ENCODE data around the gene TUBG1. TPM values are rescaled to one million over a fixed set of nuclear protein-coding genes. Genes with fewer than 3 reads are reported as not detected.
A peak's percentile ranks its signal among the peaks of the same experiment; 100 is the strongest.
"Not testable (repeated sequence)": the region's sequence is repeated elsewhere in the genome, so short reads cannot be mapped to it uniquely, and the experiment has no call there.

TUBG1 gene
- total RNA-seq, 2 donors from 2014 or later: 28.8 to 55.9 TPM

GRCh38 chr17:42598905-42599304 is 10.6 kb upstream of the TUBG1 start:
- Histone ChIP-seq H3K4me3 (no peak overlapping the region), H3K27ac (no peak overlapping the region), H3K36me3 (peaks cover 4% of the 10 kb centered on the region), H3K27me3 (no peaks in the 10 kb centered on the region), H3K4me1 (peaks cover 0 to 12% of the 10 kb centered on the region in 2 donors), H3K9me3 (no peaks in the 10 kb centered on the region)
- DNase-seq (ENCODE audit: low spot score): no peak
- no peak for TF ChIP-seq CTCF (IDR thresholded peaks at IDR 0.05)

- no peak for TF ChIP-seq CTCF (IDR thresholded peaks at IDR 0.05)
- Histone ChIP-seq H3K4me3 (no peak overlapping the region), H3K36me3 (no peaks in the 10 kb centered on the region), H3K27me3 (no peaks in the 10 kb centered on the region), H3K4me1 (peaks cover 0 to 47% of the 10 kb centered on the region in 2 donors), H3K27ac (no peak overlapping the region), H3K9me3 (no peaks in the 10 kb centered on the region)
- DNase-seq (ENCODE audit: low spot score): no peak
Observed at GRCh38 chr17:42603318-42603717, 6.2 kb upstream of the TUBG1 start.

- no peak overlapping the region for H3K27ac ChIP-seq
- H3K36me3 ChIP-seq: peaks cover 10% of the 10 kb centered on the region
- DNase-seq (ENCODE audit: low spot score): no peak
- H3K4me3 ChIP-seq: peak overlapping the region in 1 of 2 donors; percentile 91
- TF ChIP-seq CTCF (IDR thresholded peaks at IDR 0.05): no peak
- peaks cover 0 to 48% of the 10 kb centered on the region in 2 donors for H3K4me1 ChIP-seq
- H3K27me3 ChIP-seq: no peaks in the 10 kb centered on the region
- no peaks in the 10 kb centered on the region for H3K9me3 ChIP-seq
Observed at GRCh38 chr17:42607769-42608168, 1.7 kb upstream of the TUBG1 start.

GRCh38 chr17:42608305-42609181 is 940 bp upstream of the TUBG1 start:
- Histone ChIP-seq H3K27me3 (no peaks in the 10 kb centered on the region), H3K27ac (peak overlapping the region; percentile 89 to 94), H3K4me1 (peaks cover 0 to 48% of the 10 kb centered on the region in 2 donors), H3K9me3 (no peaks in the 10 kb centered on the region), H3K36me3 (peaks cover 18% of the 10 kb centered on the region), H3K4me3 (peak overlapping the region; percentile 88 to 91)
- TF ChIP-seq CTCF (IDR thresholded peaks at IDR 0.05): no peak
- DNase-seq (ENCODE audit: low spot score): no peak

- DNase-seq (ENCODE audit: low spot score); H3K9me3 ChIP-seq; H3K27me3 ChIP-seq: not testable (repeated sequence)
- Histone ChIP-seq H3K4me1 (peaks cover 0 to 40% of the 10 kb centered on the region in 2 donors), H3K4me3 (peak overlapping the region; percentile 45 to 91), H3K36me3 (peaks cover 32% of the 10 kb centered on the region), H3K27ac (peak overlapping the region; percentile 85 to 89)
Observed at GRCh38 chr17:42609814-42610801, 625 bp downstream of the TUBG1 start.

GRCh38 chr17:42612013-42612412 is 2.5 kb downstream of the TUBG1 start:
- no peaks in the 10 kb centered on the region for H3K9me3 ChIP-seq
- H3K36me3 ChIP-seq: peaks cover 39% of the 10 kb centered on the region
- no peak for TF ChIP-seq CTCF (IDR thresholded peaks at IDR 0.05)
- peaks cover 0 to 24% of the 10 kb centered on the region in 2 donors for H3K4me1 ChIP-seq
- no peak overlapping the region for H3K27ac ChIP-seq
- no peak overlapping the region for H3K4me3 ChIP-seq
- DNase-seq (ENCODE audit: low spot score): no peak
- no peaks in the 10 kb centered on the region for H3K27me3 ChIP-seq

All from right atrium auricular region (tissue), 2 donors.